ENCODE results near the gene VKORC1. TPM values are rescaled to one million over a fixed set of nuclear protein-coding genes. Genes with fewer than 3 reads are reported as not detected.

VKORC1 gene
- total and polyA plus RNA-seq, 2 of the 8 experiments (the other 6 are each of a cell fraction or from before 2014, with no cell fraction given) = 84.1 to 483 TPM

- POLR2A ChIA-PET (ENCODE audit: partially characterized antibody) = interaction anchor here (0.6 to 34.9 kb wide), 10 partner anchors 5 to 148 kb away, joined by 3 to 713 read pairs (median 4); partner anchors contain the start of genes BCKDK, FUS, KAT8 and PRSS36
- peaks cover 14 to 27% (median 19%) of the 10 kb centered on the region in 4 experiments for H3K36me3 ChIP-seq (ENCODE audit: control insufficient read depth in 2 of 4, insufficient read depth in 4 of 4, low read length in 3 of 4)
- peak overlapping the region; percentile 4; the same call in 1 of the 2 replicates for H4K8ac ChIP-seq (ENCODE audit: extremely low read depth, insufficient read depth, low read length)
- WGBS, 2 experiments (ENCODE audit: extremely low coverage in 1 of 2, insufficient coverage in 1 of 2, insufficient read length in 1 of 2, insufficient replicate concordance in 2 of 2, low coverage in 1 of 2, low lambda C conversion rate in 2 of 2, missing lambda C conversion rate in 1 of 2) = 87% methylated on average over 11 of the region's 11 CpGs; no CpG with 5 or more reads in 1 of the 2 experiments
- H3K9ac ChIP-seq (replicated peaks in 1 of 4; ENCODE audit: extremely low read depth in 1 of 4, low read depth in 3 of 4, low read length in 3 of 4) = no peak overlapping the region
- H3K23me2 ChIP-seq (ENCODE audit: low read depth, low read length) = peaks cover 16% of the 10 kb centered on the region
- no peak overlapping the region for H2BK120ac ChIP-seq (replicated peaks; ENCODE audit: low read depth, low read length)
- no peak overlapping the region for H4K91ac ChIP-seq (replicated peaks; ENCODE audit: insufficient read length, low read length)
- no peak overlapping the region for H2BK15ac ChIP-seq (ENCODE audit: low read length)
- peak overlapping the region; percentile 75 for H2BK5ac ChIP-seq (ENCODE audit: low read depth, low read length)
- H4K5ac ChIP-seq (ENCODE audit: insufficient read length, low read depth, low read length) = no peak overlapping the region
- H3K23ac ChIP-seq (ENCODE audit: insufficient read length) = no peak overlapping the region
- peaks cover 6 to 7% of the 10 kb centered on the region in 2 experiments for H4K20me1 ChIP-seq (replicated peaks in 1 of 2; ENCODE audit: control insufficient read depth in 1 of 2, insufficient read depth in 2 of 2, low read length in 2 of 2)
- peaks cover 0 to 39% (median 32%) of the 10 kb centered on the region in 4 experiments; a peak in 6 of 7 replicates for H3K4me1 ChIP-seq (replicated peaks in 1 of 4; ENCODE audit: control insufficient read depth in 3 of 4, insufficient read depth in 4 of 4, low read length in 3 of 4)
- H3K4ac ChIP-seq (replicated peaks; ENCODE audit: insufficient read length, low read depth, low read length) = no peak overlapping the region
- H3K79me2 ChIP-seq (ENCODE audit: control insufficient read depth in 1 of 2, insufficient read depth in 2 of 2, low read length in 2 of 2) = peaks cover 0 to 19% of the 10 kb centered on the region in 2 experiments; a peak in 2 of 4 replicates
- no peaks in the 10 kb centered on the region for H3K27me3 ChIP-seq (replicated peaks in 1 of 4; ENCODE audit: control insufficient read depth in 3 of 4, extremely low read depth in 1 of 4, insufficient read depth in 3 of 4, low read length in 3 of 4)
- no peak overlapping the region for H3K18ac ChIP-seq (ENCODE audit: extremely low read depth, low read length)
- peaks cover 9% of the 10 kb centered on the region for H3K79me1 ChIP-seq (ENCODE audit: low read depth, low read length)
- no peak overlapping the region for H3K14ac ChIP-seq (ENCODE audit: insufficient read length)
- DNase-seq (ENCODE audit: low read depth in 1 of 2, low spot score in 2 of 2) (no peak), FAIRE-seq (no peak)
- peak overlapping the region in 1 of 4 experiments; percentile 5; a peak in 2 of 8 replicates for H3K4me3 ChIP-seq (ENCODE audit: extremely low read depth in 1 of 4, insufficient read depth in 2 of 4, low read depth in 3 of 4, low read length in 4 of 4)
- no peak overlapping the region for H2AK5ac ChIP-seq (ENCODE audit: low read depth, low read length)
- no peak overlapping the region for H3K56ac ChIP-seq (replicated peaks; ENCODE audit: insufficient read length, low read depth, low read length)
- no peak overlapping the region for H2BK20ac ChIP-seq (ENCODE audit: low read length)
- no peak overlapping the region for H2AFZ ChIP-seq (ENCODE audit: low read length)
- CTCF ChIA-PET (ENCODE audit: partially characterized antibody) = interaction anchor here (0.5 to 1.3 kb wide), 5 partner anchors 10 to 1229 kb away, joined by 3 to 4 read pairs (median 3); no protein-coding TSS in a partner anchor
- peak overlapping the region; percentile 37; the same call in 1 of the 2 replicates for H3K27ac ChIP-seq (ENCODE audit: low read depth, low read length)
- peak overlapping the region in 1 of 2 experiments; percentile 2; a peak in 1 of 4 replicates for H3K4me2 ChIP-seq (ENCODE audit: insufficient read depth in 1 of 2, low read depth in 2 of 2, low read length in 2 of 2)
- no peak overlapping the region for H2BK12ac ChIP-seq (ENCODE audit: low read depth, low read length)
- no peaks in the 10 kb centered on the region for H3K9me3 ChIP-seq (ENCODE audit: insufficient read depth in 2 of 2, low read depth in 1 of 2, low read length in 1 of 2)
- TF ChIP-seq EZH2 (IDR thresholded peaks at IDR 0.05; ENCODE audit: low read depth, low read length, severe bottlenecking) = no peak
- TF ChIP-seq RBBP5 (IDR thresholded peaks at IDR 0.05; ENCODE audit: borderline replicate concordance, low read depth, low read length) = no peak
- no peak for TF ChIP-seq CHD1 (IDR thresholded peaks at IDR 0.05; ENCODE audit: low read depth, low read length)
- no peak for TF ChIP-seq POLR2A (IDR thresholded peaks at IDR 0.05; ENCODE audit: control extremely low read depth in 1 of 2, low read depth in 2 of 2, low read length in 2 of 2)
- no peak for TF ChIP-seq POU5F1 (IDR thresholded peaks at IDR 0.05; ENCODE audit: low read depth, low read length)
Measured at GRCh38 chr16:31131416-31131815, 36.8 kb upstream of the VKORC1 start.
